ENCODE results near the gene SYTL3. TPM values are rescaled to one million over a fixed set of nuclear protein-coding genes. Genes with fewer than 3 reads are reported as not detected.
A peak's percentile ranks its signal among the peaks of the same experiment; 100 is the strongest.

Gene SYTL3
- total RNA-seq, 4 donors from 2014 or later, result 2.8 to 5.1 (median 3.4) TPM

DNA sequence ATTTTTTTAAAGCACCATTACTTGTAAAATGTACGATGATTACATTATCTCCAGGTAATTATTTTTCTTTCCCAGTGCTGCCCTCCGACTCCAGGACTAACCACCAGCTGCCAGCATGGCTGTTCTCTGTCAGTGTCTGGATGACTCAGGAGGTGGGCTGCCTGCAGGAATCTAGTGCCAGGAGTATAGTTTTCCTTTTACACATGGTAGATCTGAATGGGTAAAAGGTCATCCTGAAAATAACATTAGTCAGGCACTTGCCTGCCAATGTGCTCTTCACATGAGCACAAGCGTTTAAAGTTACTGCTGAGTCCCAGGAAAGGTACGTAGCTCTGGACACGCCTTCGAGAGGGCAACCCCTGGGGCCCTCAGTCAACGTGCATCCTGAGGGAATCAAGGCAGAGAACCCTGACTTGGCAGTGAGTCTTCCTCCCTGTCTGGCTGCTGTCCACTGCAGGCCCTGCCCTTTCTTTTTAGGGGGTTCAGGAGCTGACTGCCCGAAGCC is 7.7 kb upstream of the SYTL3 start:
- H3K36me3 ChIP-seq, result peaks cover 5% of the 10 kb centered on the region
- peaks cover 36% of the 10 kb centered on the region for H3K4me1 ChIP-seq
- no peak overlapping the region for H3K4me3 ChIP-seq
- no peaks in the 10 kb centered on the region for H3K9me3 ChIP-seq
- 67% methylated on average over 8 of the region's 8 CpGs for WGBS
- H3K27me3 ChIP-seq, result no peaks in the 10 kb centered on the region
- no peak overlapping the region for H3K27ac ChIP-seq
- DNase-seq (ENCODE audit: low spot score in 2 of 2), result peak in 1 of 2 donors; percentile 52
- TF ChIP-seq EP300 (IDR thresholded peaks at IDR 0.05), result no peak
- no peak for TF ChIP-seq POLR2AphosphoS5 (IDR thresholded peaks at IDR 0.05)
- TF ChIP-seq, protein P1, sequence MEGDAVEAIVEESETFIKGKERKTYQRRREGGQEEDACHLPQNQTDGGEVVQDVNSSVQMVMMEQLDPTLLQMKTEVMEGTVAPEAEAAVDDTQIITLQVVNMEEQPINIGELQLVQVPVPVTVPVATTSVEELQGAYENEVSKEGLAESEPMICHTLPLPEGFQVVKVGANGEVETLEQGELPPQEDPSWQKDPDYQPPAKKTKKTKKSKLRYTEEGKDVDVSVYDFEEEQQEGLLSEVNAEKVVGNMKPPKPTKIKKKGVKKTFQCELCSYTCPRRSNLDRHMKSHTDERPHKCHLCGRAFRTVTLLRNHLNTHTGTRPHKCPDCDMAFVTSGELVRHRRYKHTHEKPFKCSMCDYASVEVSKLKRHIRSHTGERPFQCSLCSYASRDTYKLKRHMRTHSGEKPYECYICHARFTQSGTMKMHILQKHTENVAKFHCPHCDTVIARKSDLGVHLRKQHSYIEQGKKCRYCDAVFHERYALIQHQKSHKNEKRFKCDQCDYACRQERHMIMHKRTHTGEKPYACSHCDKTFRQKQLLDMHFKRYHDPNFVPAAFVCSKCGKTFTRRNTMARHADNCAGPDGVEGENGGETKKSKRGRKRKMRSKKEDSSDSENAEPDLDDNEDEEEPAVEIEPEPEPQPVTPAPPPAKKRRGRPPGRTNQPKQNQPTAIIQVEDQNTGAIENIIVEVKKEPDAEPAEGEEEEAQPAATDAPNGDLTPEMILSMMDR (IDR thresholded peaks at IDR 0.05), result no peak
- TF ChIP-seq POLR2A (IDR thresholded peaks at IDR 0.05), result no peak

DNA sequence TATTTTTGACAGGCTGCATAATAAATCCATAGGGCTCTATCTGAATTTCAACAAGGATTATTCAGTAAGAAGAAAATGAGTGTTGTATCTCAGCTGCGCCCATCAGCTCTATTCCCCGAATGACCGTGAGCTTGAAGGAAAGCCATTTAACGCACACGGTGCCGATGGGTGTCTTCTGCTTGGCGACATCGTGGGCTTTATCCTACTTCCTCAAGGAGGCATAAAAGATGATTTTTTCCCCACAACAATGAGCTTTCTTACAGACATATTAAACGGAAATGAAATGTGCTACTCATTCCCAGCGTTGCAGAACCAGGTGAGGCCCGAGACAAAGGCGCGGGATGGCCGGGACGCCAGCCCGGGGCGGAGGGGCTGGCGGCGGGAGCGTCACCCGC is 6.0 kb upstream of the SYTL3 start:
- no peaks in the 10 kb centered on the region for H3K36me3 ChIP-seq
- peaks cover 36% of the 10 kb centered on the region for H3K4me1 ChIP-seq
- peak in 1 of 2 donors; percentile 36 for DNase-seq (ENCODE audit: low spot score in 2 of 2)
- WGBS, result 2% methylated on average over 8 of the region's 21 CpGs
- H3K27ac ChIP-seq, result peak overlapping the region; percentile 90
- no peaks in the 10 kb centered on the region for H3K9me3 ChIP-seq
- TF ChIP-seq, protein P1 (IDR thresholded peaks at IDR 0.05), result no peak
- TF ChIP-seq POLR2AphosphoS5 (IDR thresholded peaks at IDR 0.05) (no peak), POLR2A (IDR thresholded peaks at IDR 0.05) (no peak)
- H3K4me3 ChIP-seq, result peak overlapping the region; percentile 82
- no peaks in the 10 kb centered on the region for H3K27me3 ChIP-seq

DNA sequence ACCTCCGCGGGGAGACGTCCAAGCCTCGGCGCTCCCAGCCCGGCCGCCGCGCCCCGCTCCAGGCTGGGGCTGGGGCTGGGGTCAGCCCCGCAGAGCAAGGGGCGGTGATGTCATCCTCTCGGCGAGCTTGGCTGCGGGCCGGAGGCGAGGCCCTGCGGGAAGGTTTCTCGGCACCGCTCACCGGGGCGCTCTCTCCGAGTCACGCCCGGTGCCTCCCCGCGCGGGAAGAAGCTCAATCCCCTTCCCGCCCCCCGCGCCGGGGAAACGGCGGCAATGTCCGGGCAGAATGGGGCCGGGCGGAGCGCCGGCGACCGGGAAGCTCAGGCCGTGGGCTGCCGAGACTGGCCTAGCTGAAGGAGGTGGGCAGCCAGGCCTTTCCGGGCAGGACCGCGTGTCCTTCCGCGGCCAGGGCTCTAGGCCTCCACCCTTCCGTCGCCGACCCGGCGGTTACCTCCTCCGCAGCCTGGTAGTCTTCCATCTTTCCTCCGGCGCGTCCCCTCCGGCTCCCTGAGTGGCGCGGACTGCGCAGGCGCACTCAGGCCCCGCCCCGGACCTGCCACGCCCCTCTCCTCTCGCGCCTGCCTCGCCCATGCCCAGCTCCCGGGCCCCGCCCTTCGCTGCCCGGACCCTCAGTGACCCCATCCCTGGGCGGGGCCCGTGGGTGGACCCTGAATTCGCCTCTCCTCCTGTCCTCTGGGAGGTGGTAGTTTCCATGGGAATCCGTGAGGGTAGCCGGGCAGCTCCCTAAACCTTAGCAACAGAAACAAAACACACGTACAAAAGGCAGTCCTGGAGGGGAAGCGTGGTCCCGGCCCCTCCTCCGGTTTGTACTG is 5.4 kb upstream of the SYTL3 start, which contains the start of gene DYNLT1:
Gene DYNLT1, minus strand, starts transcription at position 513 of the 833 bp plus-strand sequence. Its CDS starts 35 bp downstream, at position 478.
- 0% methylated on average over 4 of the region's 81 CpGs for WGBS
- no peaks in the 10 kb centered on the region for H3K27me3 ChIP-seq
- peak; percentile 93 to 96 for DNase-seq (ENCODE audit: low spot score in 2 of 2)
- peak within 1 kb of the TSS; percentile 90 for H3K27ac ChIP-seq
- TF ChIP-seq POLR2AphosphoS5 (IDR thresholded peaks at IDR 0.05) (peak in 2 of 3 donors; percentile 59 to 88), POLR2A (IDR thresholded peaks at IDR 0.05) (peak; percentile 71 to 95)
- TF ChIP-seq, protein P1 (IDR thresholded peaks at IDR 0.05), result no peak
- H3K36me3 ChIP-seq, result no peaks in the 10 kb centered on the region
- H3K4me3 ChIP-seq, result peak within 1 kb of the TSS; percentile 82
- no peaks in the 10 kb centered on the region for H3K9me3 ChIP-seq
- H3K4me1 ChIP-seq, result peaks cover 36% of the 10 kb centered on the region

DNA sequence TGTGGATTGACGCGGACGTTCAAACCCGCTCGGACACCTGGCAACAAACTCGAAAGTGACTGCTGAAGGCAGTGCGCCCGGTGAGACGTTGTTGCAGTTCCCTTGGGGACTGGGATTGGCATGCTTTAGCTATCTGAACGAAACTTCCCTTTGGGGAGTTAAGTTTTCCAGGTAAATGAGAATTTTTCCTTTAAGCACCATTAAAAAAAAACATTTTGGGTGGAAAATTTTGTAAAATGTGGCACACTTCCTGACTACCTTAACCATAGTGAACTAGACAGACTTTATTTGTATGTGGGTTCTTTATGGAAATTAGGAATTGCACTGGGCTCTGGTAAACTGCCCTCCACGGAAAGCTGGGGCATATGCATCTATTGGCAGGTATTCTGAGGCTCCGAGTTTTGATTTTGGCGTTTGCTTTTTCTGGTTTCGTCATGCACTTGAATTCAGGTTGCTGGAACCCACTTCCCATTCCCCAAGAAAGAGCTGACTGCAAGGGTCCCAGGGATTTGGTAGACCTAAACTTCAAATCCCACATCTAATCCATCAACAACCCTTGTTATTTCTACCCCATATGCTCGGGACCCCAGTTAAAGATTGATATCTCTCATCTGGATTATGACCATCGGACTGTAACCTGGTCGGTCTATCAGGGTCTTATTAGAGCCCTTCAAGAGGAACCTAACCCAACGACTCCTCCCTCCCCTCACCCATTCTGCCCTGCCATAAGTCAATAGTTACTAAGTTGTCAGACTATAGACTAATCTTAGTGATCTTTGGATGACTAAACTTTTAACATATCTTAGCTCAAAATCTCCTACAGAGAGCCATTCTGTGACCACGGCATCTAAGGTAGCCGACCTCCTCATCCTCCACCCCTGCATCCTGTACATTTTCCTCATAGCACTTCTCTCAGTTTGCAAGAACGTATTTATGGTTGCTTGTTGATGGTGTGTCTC is 4.5 kb upstream of the SYTL3 start:
- Histone ChIP-seq H3K36me3 (no peaks in the 10 kb centered on the region), H3K27me3 (no peaks in the 10 kb centered on the region), H3K4me1 (peaks cover 36% of the 10 kb centered on the region), H3K27ac (peak overlapping the region; percentile 90), H3K4me3 (peak overlapping the region; percentile 82), H3K9me3 (no peaks in the 10 kb centered on the region)
- 31% methylated on average over 21 of the region's 21 CpGs for WGBS
- DNase-seq (ENCODE audit: low spot score in 2 of 2), result peak; percentile 18 to 35
- TF ChIP-seq, protein P1 (IDR thresholded peaks at IDR 0.05), result no peak
- TF ChIP-seq POLR2A (IDR thresholded peaks at IDR 0.05) (no peak), EP300 (IDR thresholded peaks at IDR 0.05) (no peak), POLR2AphosphoS5 (IDR thresholded peaks at IDR 0.05) (no peak)

Measured in suprapubic skin (tissue), 4 donors.